Activated naive CD8-positive, alpha-beta T cell treated with anti-CD3 and anti-CD28 coated beads, Interleukin-2, amount 10 ng/mL, durations not matched to agents 7 days and 5 days (primary cell): ENCODE data around the gene HNRNPLL. TPM values are rescaled to one million over a fixed set of nuclear protein-coding genes. Genes with fewer than 3 reads are reported as not detected.

ENCODE experiments used
- ATAC-seq: fragments of 150-1000 bp; cut with Tn5 transposase; one replicate; pipeline ENCODE4 v1.10.0; 2021; ENCODE audit warnings: low read depth, moderate library complexity
- POLR2A ChIA-PET: fragments of 350-600 bp; sonication (Branson Sonifier 250); formaldehyde crosslinking; loops from one replicate; lab custom pipeline; 2021; ENCODE audit warnings: antibody characterized with exemption; lab: Charles Lee
- DNase-seq: peaks from one replicate; pipeline ENCODE4 v3.0.0; 2021
- H3K27ac Mint-ChIP-seq: one replicate; pipeline ENCODE4 v1.8.0; 2022; ENCODE audit warnings: mild to moderate bottlenecking, mixed read lengths
- H3K27me3 Mint-ChIP-seq: one replicate; pipeline ENCODE4 v1.8.0; 2022; ENCODE audit warnings: mild to moderate bottlenecking, moderate library complexity, mixed read lengths
- H3K36me3 Mint-ChIP-seq: one replicate; pipeline ENCODE4 v1.8.0; 2021; ENCODE audit warnings: mild to moderate bottlenecking, mixed read lengths
- H3K4me1 Mint-ChIP-seq: one replicate; pipeline ENCODE4 v1.8.0; 2021; ENCODE audit warnings: mixed read lengths
- H3K4me3 Mint-ChIP-seq: one replicate; pipeline ENCODE4 v1.8.0; 2022; ENCODE audit warnings: mild to moderate bottlenecking, moderate library complexity, mixed read lengths
- H3K9me3 Mint-ChIP-seq: one replicate; pipeline ENCODE4 v1.8.0; 2021; ENCODE audit warnings: mixed read lengths
- total RNA-seq, 2 experiments: library from RNA; stranded (reverse); gene quantifications; one replicate each; pipeline ENCODE4 v1.2.3, GENCODE V29; 2021

HNRNPLL gene
- total RNA-seq, 2 experiments from 2014 or later: 50.5 to 63.0 TPM

DNA sequence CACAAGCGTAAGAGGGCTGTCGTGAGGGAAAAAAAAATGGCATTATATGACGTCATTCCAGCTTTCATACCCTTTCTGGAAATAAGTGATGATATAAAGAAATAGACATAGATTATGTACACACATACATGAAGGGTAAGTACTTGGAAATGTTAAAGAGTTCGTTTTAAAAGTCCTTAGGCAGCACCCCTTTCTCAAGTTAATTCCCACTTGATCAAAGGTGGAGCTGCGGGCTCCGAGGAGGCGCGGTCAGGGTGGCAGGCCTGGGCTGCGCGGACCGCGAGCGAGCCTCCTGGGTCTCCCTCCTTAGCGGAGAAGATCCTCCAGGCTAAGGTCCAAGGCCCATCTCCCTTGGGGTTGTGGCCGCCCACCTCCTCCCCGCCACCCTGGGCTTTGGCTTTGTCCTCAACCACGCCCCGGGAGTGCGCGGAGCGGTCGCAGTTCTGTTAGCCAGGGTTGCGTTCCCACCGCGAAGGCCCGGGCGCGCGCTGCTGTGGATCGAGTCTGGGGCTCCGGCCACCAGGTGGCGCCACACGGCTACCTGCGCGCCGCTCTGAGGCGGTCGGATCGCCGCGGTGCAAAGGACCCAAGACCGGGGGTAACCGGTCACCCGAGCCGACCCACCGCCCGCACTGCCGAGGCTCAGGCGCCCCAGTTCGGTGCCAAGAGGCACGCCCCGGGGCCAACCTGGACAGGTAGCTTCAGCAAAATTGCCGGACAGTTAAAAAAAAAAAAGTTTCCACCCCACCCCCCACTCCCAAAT, 66.8 kb downstream of the HNRNPLL start:
- H3K36me3 Mint-ChIP-seq: no peaks in the 10 kb centered on the region
- H3K4me3 Mint-ChIP-seq: peak overlapping the region; percentile 57
- DNase-seq: peak; percentile 90
- no peaks in the 10 kb centered on the region for H3K9me3 Mint-ChIP-seq
- H3K27ac Mint-ChIP-seq: no peak overlapping the region
- POLR2A ChIA-PET: interaction anchor here (1.0 kb wide), 1 partner anchor 215 kb away, joined by 4 read pairs; the partner anchor contains the start of gene SRSF7
- no peaks in the 10 kb centered on the region for H3K4me1 Mint-ChIP-seq
- H3K27me3 Mint-ChIP-seq: peaks cover 42% of the 10 kb centered on the region
- peak; percentile 96 for ATAC-seq

DNA sequence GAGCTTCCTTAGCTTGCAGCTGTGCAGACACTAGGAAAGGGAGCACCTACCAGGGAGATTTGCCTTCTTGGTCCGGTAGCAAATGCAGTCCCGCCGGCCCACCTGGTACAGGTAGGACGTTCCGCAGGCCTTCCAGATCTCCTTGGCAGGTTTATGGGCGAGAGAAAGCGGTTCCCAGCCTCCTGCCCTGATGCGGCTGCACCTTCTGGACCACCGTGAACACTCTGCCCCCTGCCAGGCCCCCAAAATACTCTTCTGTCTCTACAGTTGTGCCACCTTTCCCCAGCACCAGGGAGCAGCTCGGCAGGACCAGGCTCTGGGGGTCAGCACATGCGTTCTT, 67.4 kb downstream of the HNRNPLL start:
- H3K27ac Mint-ChIP-seq: no peak overlapping the region
- no peaks in the 10 kb centered on the region for H3K4me1 Mint-ChIP-seq
- no peaks in the 10 kb centered on the region for H3K36me3 Mint-ChIP-seq
- no peak overlapping the region for H3K4me3 Mint-ChIP-seq
- POLR2A ChIA-PET: interaction anchor here (1.0 kb wide), 1 partner anchor 216 kb away, joined by 4 read pairs; the partner anchor contains the start of gene SRSF7
- H3K9me3 Mint-ChIP-seq: no peaks in the 10 kb centered on the region
- ATAC-seq: no peak
- no peak for DNase-seq
- H3K27me3 Mint-ChIP-seq: peaks cover 41% of the 10 kb centered on the region

DNA sequence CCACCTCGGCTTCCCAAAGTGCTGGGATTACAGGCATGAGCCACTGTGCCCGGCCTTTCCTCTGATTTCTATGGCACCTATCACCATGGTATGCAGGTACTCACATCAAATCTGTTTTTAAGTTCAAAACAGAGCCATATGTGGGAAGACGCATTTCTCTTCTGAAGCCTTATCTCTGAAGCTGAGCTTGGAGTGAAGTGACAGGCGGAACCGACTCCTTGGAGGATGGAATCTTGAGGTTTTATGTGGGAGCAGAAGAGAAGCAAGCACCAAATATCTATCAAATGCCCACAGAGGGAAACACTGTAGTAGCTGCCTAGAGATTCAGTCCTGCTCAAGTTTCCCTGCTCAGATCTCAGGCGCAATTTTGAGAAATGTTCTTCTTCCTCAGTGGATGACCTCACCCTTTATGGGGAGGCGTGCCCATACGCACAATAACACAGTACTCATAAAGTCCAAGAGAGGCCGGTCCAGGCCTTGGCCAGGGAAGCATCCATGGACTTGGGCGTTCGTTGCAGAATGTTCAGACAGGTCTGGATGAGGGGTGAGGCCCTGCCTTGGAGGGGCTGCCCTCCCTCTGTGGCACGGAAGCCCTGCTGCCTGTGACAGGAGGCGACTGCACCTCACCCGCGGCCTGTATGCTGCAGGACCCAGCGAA, 67.9 kb downstream of the HNRNPLL start:
- Mint-ChIP-seq H3K4me1 (no peaks in the 10 kb centered on the region), H3K27ac (no peak overlapping the region), H3K4me3 (no peak overlapping the region), H3K36me3 (no peaks in the 10 kb centered on the region), H3K27me3 (peaks cover 40% of the 10 kb centered on the region), H3K9me3 (no peaks in the 10 kb centered on the region)
- POLR2A ChIA-PET: interaction anchor here (1.0 kb wide), 1 partner anchor 217 kb away, joined by 4 read pairs; the partner anchor contains the start of gene SRSF7
- DNase-seq: no peak
- no peak for ATAC-seq

DNA sequence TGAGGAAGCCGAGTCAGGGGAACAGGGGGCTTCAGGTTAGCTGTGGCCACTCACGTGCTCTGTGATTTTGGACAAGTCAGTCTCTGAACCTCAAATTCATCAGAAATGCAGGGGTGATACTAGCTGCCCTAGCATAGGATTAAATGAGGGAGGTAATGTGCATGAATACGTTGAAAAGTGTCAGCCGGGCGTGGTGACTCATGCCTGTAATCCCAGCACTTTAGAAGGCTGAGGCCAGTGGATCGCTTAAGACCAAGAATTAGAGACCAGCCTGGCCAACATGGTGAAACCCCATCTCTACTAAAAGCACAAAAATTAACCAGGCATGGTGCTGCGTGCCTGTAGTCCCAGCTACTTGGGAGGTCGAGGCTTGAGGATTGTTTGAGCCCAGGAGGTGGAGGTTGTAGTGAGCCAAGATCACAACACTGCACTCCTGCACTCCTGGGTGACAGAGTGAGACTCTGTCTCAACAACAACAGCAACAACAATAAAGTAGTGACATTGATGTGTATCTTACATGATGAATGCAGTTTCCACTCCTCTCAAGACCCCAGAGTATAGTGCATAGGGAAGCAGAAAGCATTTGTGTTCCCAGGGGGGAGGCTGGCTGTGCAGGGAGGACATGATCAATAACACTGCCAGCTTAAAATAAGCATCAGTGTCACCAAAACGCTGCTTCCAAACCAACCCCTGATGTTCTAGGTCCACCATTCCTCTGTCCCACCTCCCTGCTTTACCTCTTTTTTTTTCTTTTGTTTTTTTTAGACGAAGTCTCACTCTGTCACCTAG, 68.8 kb downstream of the HNRNPLL start:
- no peaks in the 10 kb centered on the region for H3K36me3 Mint-ChIP-seq
- no peak overlapping the region for H3K4me3 Mint-ChIP-seq
- no peaks in the 10 kb centered on the region for H3K9me3 Mint-ChIP-seq
- DNase-seq: no peak
- no peak for ATAC-seq
- H3K27ac Mint-ChIP-seq: no peak overlapping the region
- no peaks in the 10 kb centered on the region for H3K4me1 Mint-ChIP-seq
- peaks cover 45% of the 10 kb centered on the region for H3K27me3 Mint-ChIP-seq
- POLR2A ChIA-PET: interaction anchor here (0.7 kb wide), 1 partner anchor 208 kb away, joined by 3 read pairs; no protein-coding TSS in a partner anchor

DNA sequence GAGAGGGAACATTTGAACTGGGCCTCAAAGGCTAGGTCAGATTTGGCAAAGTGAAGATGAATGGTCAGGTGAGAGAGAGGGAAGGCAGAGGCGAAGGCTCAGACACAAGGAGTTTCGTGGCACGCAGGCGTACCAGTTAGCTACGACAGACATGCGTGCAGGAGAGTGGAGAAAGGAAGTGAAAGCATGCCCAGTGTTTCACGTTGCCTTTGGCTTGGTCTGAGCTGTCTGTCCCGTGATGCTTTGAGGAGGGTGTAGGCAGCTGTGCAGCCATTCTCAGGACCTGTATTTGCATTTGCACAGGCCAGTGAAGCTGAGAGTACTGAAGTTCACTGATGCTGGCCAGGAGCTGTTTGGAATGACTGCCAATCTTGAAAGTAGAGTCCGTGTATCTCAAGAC, 69.5 kb downstream of the HNRNPLL start:
- ATAC-seq: no peak
- no peaks in the 10 kb centered on the region for H3K9me3 Mint-ChIP-seq
- no peak overlapping the region for H3K4me3 Mint-ChIP-seq
- H3K36me3 Mint-ChIP-seq: no peaks in the 10 kb centered on the region
- POLR2A ChIA-PET: interaction anchor here (0.7 kb wide), 1 partner anchor 208 kb away, joined by 3 read pairs; no protein-coding TSS in a partner anchor
- no peak for DNase-seq
- peaks cover 3% of the 10 kb centered on the region for H3K4me1 Mint-ChIP-seq
- H3K27me3 Mint-ChIP-seq: peaks cover 50% of the 10 kb centered on the region
- H3K27ac Mint-ChIP-seq: no peak overlapping the region

DNA sequence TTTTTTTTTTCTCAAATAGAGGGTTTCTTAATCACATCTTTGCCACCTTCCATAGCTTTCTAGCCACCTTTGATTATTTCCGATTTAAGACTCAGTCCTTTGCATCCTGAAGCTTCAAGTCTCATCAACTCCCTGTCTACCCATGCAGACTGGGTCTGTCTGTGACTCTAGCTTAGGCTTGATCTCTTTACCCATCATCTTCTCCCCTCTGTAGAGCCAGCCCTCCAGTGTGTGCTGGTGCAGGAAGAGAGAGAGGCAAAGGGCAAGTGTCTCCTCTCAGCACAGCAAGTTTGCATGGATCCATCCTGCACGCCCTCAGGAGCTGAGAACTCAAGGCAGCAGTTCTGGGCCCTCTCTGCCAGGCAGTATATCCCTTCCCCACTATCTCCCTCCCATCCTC, 70.4 kb downstream of the HNRNPLL start:
- Mint-ChIP-seq H3K9me3 (no peaks in the 10 kb centered on the region), H3K36me3 (no peaks in the 10 kb centered on the region), H3K27ac (no peak overlapping the region), H3K4me1 (peaks cover 4% of the 10 kb centered on the region), H3K27me3 (peaks cover 50% of the 10 kb centered on the region), H3K4me3 (no peak overlapping the region)
- no peak for DNase-seq
- no peak for ATAC-seq
- POLR2A ChIA-PET: no interaction called here

DNA sequence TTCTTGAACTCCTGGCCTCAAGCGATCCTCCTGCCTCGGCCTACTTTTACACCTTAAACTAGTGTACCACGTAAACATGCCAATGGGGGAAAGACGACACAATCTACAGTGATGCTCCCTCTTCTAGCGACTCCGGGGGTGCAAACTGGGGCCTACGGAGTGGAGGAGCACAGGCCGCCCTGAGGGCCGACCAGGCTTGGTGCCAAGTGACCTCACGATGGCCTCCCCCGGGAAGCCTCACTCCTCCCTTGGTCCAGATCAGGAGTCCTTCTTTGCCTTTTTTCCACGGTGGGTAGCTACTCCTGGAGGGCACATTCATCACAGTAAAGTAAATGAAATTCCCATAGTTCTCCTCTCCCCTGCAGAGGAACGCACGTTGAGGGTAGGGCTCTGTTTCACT, 73.5 kb downstream of the HNRNPLL start:
- H3K4me1 Mint-ChIP-seq: peaks cover 4% of the 10 kb centered on the region
- H3K27me3 Mint-ChIP-seq: peaks cover 60% of the 10 kb centered on the region
- no peak overlapping the region for H3K27ac Mint-ChIP-seq
- no peak for DNase-seq
- no peak overlapping the region for H3K4me3 Mint-ChIP-seq
- H3K36me3 Mint-ChIP-seq: no peaks in the 10 kb centered on the region
- no peak for ATAC-seq
- POLR2A ChIA-PET: no interaction called here
- no peaks in the 10 kb centered on the region for H3K9me3 Mint-ChIP-seq

DNA sequence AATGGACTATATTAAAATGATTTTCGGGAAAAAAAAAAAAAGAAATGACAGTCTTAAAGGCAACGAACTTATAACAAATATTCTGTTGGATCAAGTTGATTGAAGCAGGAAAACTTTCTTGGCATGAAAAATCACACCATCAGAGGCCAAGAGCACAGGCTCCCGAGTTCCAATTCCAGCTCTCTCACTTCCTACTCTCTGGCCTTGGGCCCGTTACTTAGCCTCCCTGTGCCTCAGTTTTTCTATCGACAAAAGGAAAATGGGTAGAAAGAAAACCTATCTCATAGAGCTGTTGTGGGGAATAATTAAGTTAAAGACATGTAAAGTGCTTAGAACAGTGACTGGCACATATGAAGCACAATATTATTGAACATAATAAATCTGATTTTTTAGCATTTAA, 74.2 kb downstream of the HNRNPLL start:
- peak overlapping the region; percentile 65 for H3K4me3 Mint-ChIP-seq

DNA sequence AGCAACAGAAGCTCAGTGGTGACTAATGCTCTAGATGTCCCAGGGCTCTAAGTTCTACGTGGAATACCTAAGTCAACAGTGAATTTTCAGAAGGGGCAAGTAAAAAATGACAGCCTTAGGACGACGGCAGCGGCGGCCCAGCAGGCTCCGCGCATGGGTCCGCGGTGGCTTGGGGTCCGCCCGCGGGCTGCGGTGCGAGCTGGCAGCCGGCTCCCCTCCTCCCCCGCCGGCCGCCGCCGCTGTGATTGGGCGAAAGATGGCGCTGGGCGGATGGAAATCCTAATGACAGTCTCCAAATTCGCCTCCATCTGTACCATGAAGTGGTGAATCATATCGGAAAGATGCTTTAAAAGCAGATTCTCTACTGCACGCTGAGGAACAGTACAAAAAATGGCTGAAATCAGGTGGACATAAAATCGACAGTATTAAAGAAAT, 74.7 kb downstream of the HNRNPLL start:
- Mint-ChIP-seq H3K27me3 (peaks cover 52% of the 10 kb centered on the region), H3K36me3 (no peaks in the 10 kb centered on the region), H3K27ac (no peak overlapping the region), H3K4me3 (peak overlapping the region; percentile 65), H3K4me1 (peaks cover 4% of the 10 kb centered on the region), H3K9me3 (no peaks in the 10 kb centered on the region)
- peak; percentile 70 for ATAC-seq
- DNase-seq: peak; percentile 53
- POLR2A ChIA-PET: no interaction called here

More for the DNA sequence above, 74.2 kb downstream of the HNRNPLL start:
- DNase-seq (no peak), ATAC-seq (no peak)
- no peaks in the 10 kb centered on the region for H3K9me3 Mint-ChIP-seq
- POLR2A ChIA-PET: no interaction called here
- peaks cover 55% of the 10 kb centered on the region for H3K27me3 Mint-ChIP-seq
- H3K36me3 Mint-ChIP-seq: no peaks in the 10 kb centered on the region
- peaks cover 4% of the 10 kb centered on the region for H3K4me1 Mint-ChIP-seq
- no peak overlapping the region for H3K27ac Mint-ChIP-seq

DNA sequence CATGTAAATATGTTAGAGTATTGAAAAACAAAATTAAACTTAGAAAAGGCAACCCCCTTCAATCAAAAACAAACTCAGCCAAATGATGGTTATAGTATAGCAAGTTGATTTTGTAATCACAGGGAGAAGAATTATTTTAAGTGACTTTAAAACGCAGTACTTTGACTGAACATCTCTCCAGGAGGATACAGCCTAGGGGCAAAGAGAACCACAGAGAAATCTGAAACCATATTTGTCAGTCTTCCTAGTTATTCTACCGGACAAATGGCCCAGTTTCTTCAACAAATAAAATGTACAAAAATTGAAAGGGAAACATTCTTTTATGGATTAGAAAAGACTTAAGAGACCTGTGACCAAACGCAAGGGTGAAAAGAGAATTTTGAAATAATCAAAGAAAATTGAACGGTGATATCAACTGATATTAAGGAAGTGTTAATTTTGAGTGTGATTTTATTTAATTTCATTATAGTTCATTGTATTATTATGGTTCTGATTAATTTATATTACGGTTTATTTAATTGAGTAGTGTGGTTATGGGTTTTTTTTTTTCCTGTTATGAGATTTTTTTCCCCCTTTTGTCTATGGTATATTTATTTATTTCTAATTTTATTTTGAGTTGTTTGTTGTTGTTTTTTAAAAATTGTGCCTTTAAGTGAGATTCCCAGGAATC, 75.3 kb downstream of the HNRNPLL start:
- Mint-ChIP-seq H3K4me3 (peak overlapping the region; percentile 60), H3K27ac (no peak overlapping the region), H3K9me3 (no peaks in the 10 kb centered on the region), H3K36me3 (no peaks in the 10 kb centered on the region), H3K27me3 (peaks cover 51% of the 10 kb centered on the region), H3K4me1 (peaks cover 4% of the 10 kb centered on the region)
- ATAC-seq (no peak), DNase-seq (no peak)
- POLR2A ChIA-PET: no interaction called here

DNA sequence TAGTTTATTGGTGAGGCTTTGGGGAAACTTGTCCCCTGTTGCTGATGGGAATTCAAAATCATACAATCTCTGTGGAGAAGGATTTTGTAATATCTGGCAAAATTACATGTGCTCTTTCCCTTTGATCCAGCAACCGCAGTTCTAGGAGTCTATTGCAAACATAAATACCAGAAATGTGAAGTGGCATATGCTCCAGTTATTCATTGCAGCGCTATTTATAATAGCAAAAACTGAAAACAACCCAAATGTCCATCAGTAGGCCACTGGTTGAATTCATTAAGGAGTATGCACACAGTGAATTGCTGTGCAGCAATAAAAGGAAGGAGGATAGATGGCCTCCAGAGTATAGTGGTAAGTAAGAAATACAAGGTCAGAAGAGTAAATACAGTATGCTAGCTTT, 76.5 kb downstream of the HNRNPLL start:
- DNase-seq: no peak
- no peaks in the 10 kb centered on the region for H3K9me3 Mint-ChIP-seq
- H3K4me1 Mint-ChIP-seq: peaks cover 4% of the 10 kb centered on the region
- POLR2A ChIA-PET: no interaction called here
- no peak overlapping the region for H3K27ac Mint-ChIP-seq
- no peak for ATAC-seq
- no peak overlapping the region for H3K4me3 Mint-ChIP-seq
- H3K36me3 Mint-ChIP-seq: no peaks in the 10 kb centered on the region
- peaks cover 51% of the 10 kb centered on the region for H3K27me3 Mint-ChIP-seq

DNA sequence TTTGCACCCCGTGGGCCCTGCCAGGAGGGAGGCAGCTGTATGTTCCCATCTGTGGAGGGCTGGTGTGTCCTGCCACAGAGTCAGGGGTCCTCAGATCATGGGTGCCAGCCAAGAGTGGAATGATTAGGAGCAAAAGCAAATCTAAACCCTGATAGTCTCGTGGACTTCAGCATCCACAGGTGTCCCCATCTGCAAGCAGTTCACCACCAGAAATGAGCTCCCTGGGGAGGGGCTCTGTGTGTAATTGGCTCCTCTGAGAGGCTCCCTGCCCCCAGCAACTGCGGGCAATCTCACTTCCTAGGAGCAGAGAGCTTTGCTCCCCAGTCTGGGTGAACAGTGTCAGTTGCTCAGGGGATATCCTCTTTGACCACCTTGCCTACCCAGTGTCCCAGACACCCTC, 78.1 kb downstream of the HNRNPLL start:
- Mint-ChIP-seq H3K4me1 (peaks cover 4% of the 10 kb centered on the region), H3K27me3 (peaks cover 43% of the 10 kb centered on the region), H3K9me3 (no peaks in the 10 kb centered on the region), H3K4me3 (no peak overlapping the region), H3K27ac (no peak overlapping the region), H3K36me3 (no peaks in the 10 kb centered on the region)
- DNase-seq: no peak
- ATAC-seq: no peak
- POLR2A ChIA-PET: no interaction called here
